Measurements from ENCODE around the gene POM121C.
"Not testable (repeated sequence)": the region's sequence is repeated elsewhere in the genome, so short reads cannot be mapped to it uniquely, and the experiment has no call there.

The POM121C gene

GRCh38 chr7:75439000-75439399 is 47.1 kb downstream of the POM121C start:
- in situ Hi-C loops (cut with HindIII; ENCODE audit: low sequenced_read_pairs) = not testable (repeated sequence)

DNA sequence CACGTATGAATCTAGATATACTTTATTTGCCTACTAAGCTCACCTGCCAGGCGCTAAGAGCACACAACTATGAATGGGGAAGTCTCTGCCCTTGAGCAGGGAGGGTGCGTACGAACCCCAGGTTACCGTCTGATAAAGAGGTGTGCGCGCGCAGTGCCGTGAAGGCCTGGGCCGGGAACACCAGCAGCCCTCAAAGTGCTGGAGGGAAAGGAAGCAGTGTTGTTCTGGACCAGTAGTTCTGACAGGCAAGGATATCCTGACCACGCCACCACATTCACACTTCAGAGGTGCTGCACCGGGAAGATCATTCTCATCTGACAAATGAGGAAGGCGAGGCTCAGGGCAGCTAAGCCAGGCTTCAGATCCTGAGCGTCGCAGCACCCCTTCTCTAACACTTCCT is 62.6 kb downstream of the POM121C start:
- in situ Hi-C loops (cut with HindIII; ENCODE audit: low sequenced_read_pairs) = not testable (repeated sequence)

GRCh38 chr7:75421798-75422710 is 64.0 kb downstream of the POM121C start:
- in situ Hi-C loops (cut with HindIII; ENCODE audit: low sequenced_read_pairs) = not testable (repeated sequence)

DNA sequence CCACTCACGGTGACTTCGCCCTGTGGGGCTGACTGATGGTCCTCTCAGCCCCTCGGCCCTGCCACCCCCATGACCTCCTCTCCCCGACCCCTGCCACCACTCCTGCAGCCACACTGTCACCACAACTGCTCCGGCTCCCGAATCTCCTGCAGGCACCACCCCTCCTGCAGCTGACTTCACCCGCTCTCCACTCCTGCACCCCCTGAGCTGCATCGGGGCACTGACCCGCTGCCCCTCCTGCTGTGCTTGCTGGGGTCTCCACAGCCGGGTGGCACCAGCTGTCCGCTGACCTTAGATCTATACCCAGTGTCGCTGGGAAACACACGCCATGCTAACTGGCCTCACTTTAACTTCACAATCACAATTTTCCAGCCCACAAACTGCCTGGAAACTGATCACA is 65.9 kb downstream of the POM121C start:
- in situ Hi-C loops (cut with HindIII; ENCODE audit: low sequenced_read_pairs) = not testable (repeated sequence)

DNA sequence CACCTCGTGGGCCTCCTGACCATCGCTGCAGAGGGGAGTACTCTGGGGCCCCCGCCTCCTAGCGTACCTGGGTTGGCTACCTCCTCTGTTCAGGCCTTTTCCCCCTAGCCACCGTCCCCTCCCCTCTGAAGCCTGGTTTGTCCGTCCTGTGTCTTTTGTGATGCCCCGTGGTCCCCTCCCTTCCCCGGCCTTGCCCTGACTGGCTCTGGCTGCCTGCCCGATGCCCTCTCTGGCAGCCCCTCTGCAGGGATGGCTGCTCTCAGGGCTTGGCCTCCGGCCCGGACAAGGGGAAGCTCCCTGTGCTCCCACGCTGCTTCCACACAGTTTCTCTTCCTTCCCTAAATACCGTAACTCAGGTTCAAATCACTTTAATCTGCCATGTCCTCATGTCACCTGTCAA is 66.4 kb downstream of the POM121C start:
- in situ Hi-C loops (cut with HindIII; ENCODE audit: low sequenced_read_pairs) = not testable (repeated sequence)

GRCh38 chr7:75419210-75419609 is 66.9 kb downstream of the POM121C start:
- in situ Hi-C loops (cut with HindIII; ENCODE audit: low sequenced_read_pairs) = not testable (repeated sequence)

- in situ Hi-C loops (cut with HindIII; ENCODE audit: low sequenced_read_pairs) = not testable (repeated sequence)
These were observed 67.7 kb downstream of the POM121C start for GRCh38 chr7:75418292-75418858.

GRCh38 chr7:75416787-75417186 is 69.3 kb downstream of the POM121C start:
- in situ Hi-C loops (cut with HindIII; ENCODE audit: low sequenced_read_pairs) = not testable (repeated sequence)

DNA sequence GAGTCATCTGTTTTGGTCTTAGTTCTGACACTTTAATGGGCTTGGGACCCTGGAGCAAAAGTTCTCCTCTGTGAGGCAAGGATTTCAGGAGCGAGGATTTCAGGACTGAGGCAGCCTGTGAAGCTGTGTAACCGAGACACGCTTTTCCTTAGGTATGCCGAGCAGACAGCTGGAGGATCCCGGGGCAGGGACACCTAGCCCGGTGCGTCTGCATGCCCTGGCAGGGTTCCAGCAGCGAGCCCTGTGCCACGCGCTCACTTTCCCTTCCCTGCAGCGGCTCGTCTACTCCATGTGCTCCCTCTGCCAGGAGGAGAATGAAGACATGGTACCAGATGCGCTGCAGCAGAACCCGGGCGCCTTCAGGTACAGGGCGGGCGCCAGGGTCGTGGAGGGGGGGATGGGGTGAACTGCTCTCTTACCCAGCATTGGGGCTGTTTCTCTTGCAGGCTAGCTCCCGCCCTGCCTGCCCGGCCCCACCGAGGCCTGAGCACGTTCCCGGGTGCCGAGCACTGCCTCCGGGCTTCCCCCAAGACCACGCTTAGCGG is 70.2 kb downstream of the POM121C start:
- in situ Hi-C loops (cut with HindIII; ENCODE audit: low sequenced_read_pairs) = not testable (repeated sequence)

GRCh38 chr7:75415428-75415817 is 70.7 kb downstream of the POM121C start:
- in situ Hi-C loops (cut with HindIII; ENCODE audit: low sequenced_read_pairs) = not testable (repeated sequence)

- in situ Hi-C loops (cut with HindIII; ENCODE audit: low sequenced_read_pairs) = not testable (repeated sequence)
These were observed 71.2 kb downstream of the POM121C start for GRCh38 chr7:75414708-75415427.

DNA sequence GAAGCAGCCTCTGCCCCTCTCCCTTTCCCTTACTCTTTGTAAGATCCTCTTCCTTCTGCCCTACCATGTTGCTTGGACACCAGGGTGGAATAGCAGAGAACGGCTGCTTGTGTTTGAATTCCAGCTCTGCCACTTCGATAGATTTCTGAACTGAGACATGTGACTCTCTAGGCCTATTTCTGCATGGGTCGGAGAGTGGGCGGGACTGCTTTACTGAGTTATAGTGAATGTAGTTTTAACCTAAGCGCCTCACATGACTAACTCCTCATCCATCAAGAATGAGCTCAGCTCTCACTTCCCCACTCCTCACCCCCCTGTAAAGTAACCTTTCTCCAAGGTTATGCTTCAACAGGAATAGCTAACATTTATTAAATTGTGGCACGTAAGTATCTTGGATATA is 71.9 kb downstream of the POM121C start:
- in situ Hi-C loops (cut with HindIII; ENCODE audit: low sequenced_read_pairs) = not testable (repeated sequence)

- in situ Hi-C loops (cut with HindIII; ENCODE audit: low sequenced_read_pairs) = not testable (repeated sequence)
These were observed 75.3 kb downstream of the POM121C start for GRCh38 chr7:75410823-75411173.

DNA sequence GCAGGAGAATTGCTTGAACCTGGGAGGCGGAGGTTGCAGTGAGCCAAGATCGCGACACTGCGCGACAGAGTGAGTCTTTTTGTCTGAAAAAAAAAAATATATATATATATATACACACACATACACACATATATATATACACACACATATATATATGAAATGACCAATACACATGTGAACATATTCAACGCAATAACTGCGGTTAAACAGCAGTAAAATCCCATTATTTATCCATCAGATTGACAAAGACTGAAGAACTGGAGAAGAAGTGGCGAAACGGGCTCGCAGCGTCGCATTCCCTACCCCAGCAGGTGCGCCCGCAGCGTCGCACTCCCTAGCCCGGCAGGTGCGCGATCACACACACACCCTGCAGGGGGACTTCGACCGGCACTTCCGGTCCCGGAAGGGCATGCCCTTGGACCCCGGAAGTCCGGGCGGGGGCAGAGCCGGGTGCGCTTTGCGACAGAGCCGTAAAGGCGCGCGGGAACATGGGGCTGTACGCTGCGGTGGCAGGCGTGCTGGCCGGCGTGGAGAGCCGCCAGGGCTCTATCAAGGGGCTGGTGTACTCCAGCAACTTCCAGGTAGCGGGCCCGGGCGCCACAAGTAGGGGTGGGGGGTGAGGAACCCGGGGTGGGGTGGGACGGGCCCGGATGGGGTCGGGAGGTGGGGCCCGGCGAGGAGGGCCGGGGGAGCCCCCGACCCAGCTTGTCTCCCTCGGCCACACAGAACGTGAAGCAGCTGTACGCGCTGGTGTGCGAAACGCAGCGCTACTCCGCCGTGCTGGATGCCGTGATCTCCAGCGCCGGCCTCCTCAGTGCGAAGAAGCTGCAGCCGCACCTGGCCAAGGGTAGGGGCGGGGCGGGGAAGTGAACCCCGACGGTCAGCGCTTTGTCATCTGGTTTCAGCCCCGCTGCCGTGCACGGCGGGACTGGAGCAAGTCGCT is 75.9 kb downstream of the POM121C start:
- in situ Hi-C loops (cut with HindIII; ENCODE audit: low sequenced_read_pairs) = not testable (repeated sequence)

GRCh38 chr7:75404663-75405062 is 81.4 kb downstream of the POM121C start:
- in situ Hi-C loops (cut with HindIII; ENCODE audit: low sequenced_read_pairs) = not testable (repeated sequence)

DNA sequence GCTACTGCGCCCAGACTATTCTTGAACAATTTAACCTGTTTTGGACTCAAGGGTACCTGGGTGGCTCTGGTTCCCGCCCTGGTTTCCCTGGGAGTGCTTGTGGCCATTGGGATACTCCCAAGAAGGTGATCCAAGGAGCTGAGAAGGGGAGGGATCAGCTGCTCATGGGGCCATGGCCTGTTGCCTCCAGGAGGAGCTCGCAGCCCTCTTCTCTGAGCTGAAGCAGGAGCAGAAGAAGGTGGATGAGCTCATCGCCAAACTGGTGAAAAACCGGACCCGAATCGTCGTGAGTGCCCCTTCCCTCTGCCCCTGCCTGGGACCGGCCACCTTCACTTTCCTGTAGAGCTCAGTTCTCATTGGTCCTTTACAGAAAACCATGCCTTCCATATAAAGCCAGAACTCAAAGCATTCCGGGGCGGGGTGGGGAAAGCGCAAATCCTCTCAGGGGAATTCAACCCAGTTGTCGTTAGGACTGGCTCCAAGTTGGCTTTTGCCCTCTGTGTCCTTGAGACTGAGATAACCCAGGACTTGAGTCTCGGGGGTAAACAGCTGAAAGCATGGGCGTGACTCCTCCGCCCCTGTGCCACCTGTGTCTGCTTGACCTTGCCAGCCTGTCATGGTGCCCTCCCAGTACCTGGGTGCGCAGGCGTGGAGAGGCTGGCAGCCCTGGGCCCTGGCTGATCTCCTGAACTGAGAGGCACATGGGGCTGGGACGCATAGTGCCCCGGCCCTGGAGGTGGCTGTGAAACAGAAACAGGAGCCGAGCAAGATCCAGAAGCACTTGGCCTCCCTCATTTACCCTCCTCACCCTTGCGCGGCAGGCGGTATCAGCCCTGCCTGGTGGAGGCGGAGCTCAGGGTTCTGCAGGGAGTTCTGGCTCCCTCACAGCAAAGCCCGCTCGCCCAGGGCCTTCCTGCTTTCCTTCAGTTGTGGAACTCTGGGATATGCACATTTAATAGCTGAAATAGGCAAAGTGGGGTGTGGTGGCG is 82.3 kb downstream of the POM121C start:
- in situ Hi-C loops (cut with HindIII; ENCODE audit: low sequenced_read_pairs) = not testable (repeated sequence)

DNA sequence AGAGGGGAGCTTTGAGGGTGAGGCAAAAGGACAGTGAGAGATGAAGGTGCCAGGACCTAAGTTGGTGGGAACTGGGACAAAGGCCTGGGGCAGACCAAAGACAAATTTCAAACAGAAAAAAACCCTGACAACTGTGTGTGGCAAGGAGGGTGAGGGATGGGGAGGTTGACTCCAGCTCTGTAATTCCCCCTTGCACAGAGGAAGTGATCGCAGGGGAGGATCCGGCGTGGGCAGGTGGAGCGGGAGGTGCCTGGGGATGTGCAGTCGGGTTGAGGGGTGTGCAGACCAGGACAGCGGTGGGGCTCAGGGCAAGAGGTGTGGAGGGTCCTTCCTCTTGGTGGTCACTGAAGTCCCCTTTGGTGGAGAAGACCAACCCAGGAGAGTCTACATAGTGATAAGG is 85.5 kb downstream of the POM121C start:
- in situ Hi-C loops (cut with HindIII; ENCODE audit: low sequenced_read_pairs) = not testable (repeated sequence)

DNA sequence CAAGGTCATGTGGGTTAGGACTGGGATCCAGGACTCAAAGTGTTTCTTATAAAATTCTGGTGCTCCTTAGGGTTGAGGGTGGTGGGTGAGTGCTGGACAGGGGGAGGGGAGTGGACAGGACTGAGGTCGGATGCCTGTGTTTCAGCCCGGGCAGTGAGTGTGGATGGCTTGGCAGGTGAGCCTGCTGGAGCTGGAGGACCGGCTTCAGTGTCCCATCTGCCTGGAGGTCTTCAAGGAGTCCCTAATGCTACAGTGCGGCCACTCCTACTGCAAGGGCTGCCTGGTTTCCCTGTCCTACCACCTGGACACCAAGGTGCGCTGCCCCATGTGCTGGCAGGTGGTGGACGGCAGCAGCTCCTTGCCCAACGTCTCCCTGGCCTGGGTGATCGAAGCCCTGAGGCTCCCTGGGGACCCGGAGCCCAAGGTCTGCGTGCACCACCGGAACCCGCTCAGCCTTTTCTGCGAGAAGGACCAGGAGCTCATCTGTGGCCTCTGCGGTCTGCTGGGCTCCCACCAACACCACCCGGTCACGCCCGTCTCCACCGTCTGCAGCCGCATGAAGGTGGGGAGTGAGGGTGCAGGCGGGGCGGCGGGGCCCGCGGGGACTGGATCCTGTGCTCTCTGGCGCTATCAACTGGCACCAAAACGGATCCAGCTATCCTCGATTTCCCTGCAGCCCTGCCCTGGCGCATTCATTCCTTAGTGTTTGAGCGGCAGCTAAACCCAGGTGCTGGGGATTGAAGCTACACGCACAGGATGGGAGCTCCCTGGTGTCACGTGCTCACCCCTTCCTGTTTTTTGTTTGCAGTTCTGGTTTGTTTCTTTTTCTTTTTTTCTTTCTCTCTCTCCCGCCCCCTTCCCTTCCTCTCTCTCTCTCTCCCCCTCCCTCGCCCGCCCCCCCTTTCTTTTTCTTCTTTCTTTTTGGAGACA is 87.1 kb downstream of the POM121C start:
- in situ Hi-C loops (cut with HindIII; ENCODE audit: low sequenced_read_pairs) = not testable (repeated sequence)
